Muscle layer of colon (tissue), 2 donors: ENCODE measurements around the gene FBXO11.

Experiments
- H3K27ac ChIP-seq: one replicate; pipeline ENCODE4 v1.7.0; 2013; ENCODE audit warnings: low read depth, mild to moderate bottlenecking, low read length, moderate library complexity
- H3K27me3 ChIP-seq, 2 donors: one replicate each; pipeline ENCODE4 v1.7.0; 2013; ENCODE audit warnings: low read length in 2 of 2, mild to moderate bottlenecking in 2 of 2; ENCODE audit not compliant: insufficient read depth in 2 of 2, control insufficient read depth in 1 of 2
- H3K36me3 ChIP-seq: one replicate; pipeline ENCODE4 v1.7.0; 2013; ENCODE audit warnings: mild to moderate bottlenecking, low read length; ENCODE audit not compliant: insufficient read depth
- H3K4me1 ChIP-seq: one replicate; pipeline ENCODE4 v1.7.0; 2013; ENCODE audit warnings: mild to moderate bottlenecking, low read length; ENCODE audit not compliant: insufficient read depth
- H3K4me3 ChIP-seq, 2 donors: one replicate each; pipeline ENCODE4 v1.7.0; 2013; ENCODE audit warnings: low read length in 2 of 2, low read depth in 1 of 2, mild to moderate bottlenecking in 1 of 2, moderate library complexity in 1 of 2
- H3K9ac ChIP-seq: one replicate; pipeline ENCODE4 v1.7.0; 2013; ENCODE audit warnings: low read length
- H3K9me3 ChIP-seq: one replicate; pipeline ENCODE4 v1.7.0; 2013; ENCODE audit warnings: mild to moderate bottlenecking, low read length
- donor health status: abdominal sarcoma.
- donor health status: Adenocarcinoma of cecum.

Gene FBXO11

DNA sequence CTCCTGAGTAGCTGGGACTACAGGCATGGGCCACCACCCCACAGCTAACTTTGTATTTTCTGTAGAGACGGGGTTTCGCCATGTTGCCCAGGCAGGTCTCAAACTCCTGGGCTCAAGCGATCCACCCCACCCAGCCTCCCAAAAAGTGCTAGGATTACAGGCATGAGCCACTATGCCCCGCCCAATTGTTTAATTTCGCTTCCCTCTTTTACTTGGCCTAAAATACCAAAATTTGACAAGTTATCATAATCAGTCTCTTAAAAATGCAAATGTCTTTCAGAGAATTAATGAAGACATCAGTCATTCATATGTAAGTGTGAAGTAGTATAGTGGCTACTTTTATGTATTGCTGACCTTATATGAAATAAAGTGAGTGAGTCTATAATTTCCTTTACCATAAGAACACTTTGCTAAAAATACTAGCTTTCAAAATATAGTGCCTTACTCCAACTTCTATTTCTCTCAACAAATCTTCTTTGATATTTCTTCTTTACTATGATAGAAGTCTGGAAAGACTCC, 9.8 kb downstream of the FBXO11 start:
- Histone ChIP-seq H3K27me3 (no peaks in the 10 kb centered on the region), H3K36me3 (no peaks in the 10 kb centered on the region), H3K4me3 (no peak overlapping the region), H3K27ac (no peak overlapping the region), H3K9me3 (no peaks in the 10 kb centered on the region), H3K4me1 (peaks cover 23% of the 10 kb centered on the region), H3K9ac (no peak overlapping the region)

DNA sequence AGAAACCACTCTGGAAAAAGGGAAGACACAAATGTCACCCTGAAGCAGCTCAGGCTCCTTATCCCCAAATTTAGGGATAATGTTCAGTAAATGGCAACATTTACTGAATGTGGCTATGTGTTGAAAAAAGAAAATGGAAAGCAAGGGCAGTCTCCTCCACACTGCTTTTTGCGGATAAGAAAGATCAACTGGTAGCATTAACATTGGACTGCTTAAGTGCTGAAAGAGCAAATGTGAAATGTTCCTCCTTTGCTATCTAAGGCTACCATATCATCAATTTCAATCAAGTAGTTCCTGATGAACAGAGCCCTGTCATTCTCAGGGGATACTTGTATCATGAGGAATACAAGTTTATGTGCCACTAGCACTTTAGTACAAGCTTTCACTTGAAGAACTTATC, 12.5 kb downstream of the FBXO11 start:
- no peaks in the 10 kb centered on the region for H3K9me3 ChIP-seq
- no peak overlapping the region for H3K9ac ChIP-seq
- no peaks in the 10 kb centered on the region for H3K27me3 ChIP-seq
- H3K27ac ChIP-seq = no peak overlapping the region
- no peak overlapping the region for H3K4me3 ChIP-seq
- H3K4me1 ChIP-seq = peaks cover 18% of the 10 kb centered on the region
- H3K36me3 ChIP-seq = no peaks in the 10 kb centered on the region

DNA sequence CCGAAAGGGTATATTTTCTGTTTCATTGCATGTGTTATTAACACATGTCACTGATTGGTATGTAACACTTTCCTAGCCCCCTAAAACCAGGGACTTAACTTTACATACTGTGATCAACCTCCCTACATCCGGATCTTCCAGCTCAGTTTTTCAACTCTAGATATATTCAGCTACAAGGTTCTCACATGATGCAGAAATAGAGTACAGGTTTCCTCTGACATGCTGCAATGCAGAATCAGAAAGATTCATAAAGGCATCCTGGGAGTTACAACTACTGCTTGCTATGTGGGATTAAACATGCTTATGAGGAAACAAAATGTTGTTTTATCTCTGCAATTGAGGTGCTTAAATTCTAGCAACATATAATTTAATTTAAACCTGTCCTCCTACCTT, 14.0 kb downstream of the FBXO11 start:
- Histone ChIP-seq H3K4me1 (peaks cover 26% of the 10 kb centered on the region), H3K4me3 (no peak overlapping the region), H3K9me3 (no peaks in the 10 kb centered on the region), H3K9ac (no peak overlapping the region), H3K27me3 (no peaks in the 10 kb centered on the region), H3K27ac (no peak overlapping the region), H3K36me3 (no peaks in the 10 kb centered on the region)

DNA sequence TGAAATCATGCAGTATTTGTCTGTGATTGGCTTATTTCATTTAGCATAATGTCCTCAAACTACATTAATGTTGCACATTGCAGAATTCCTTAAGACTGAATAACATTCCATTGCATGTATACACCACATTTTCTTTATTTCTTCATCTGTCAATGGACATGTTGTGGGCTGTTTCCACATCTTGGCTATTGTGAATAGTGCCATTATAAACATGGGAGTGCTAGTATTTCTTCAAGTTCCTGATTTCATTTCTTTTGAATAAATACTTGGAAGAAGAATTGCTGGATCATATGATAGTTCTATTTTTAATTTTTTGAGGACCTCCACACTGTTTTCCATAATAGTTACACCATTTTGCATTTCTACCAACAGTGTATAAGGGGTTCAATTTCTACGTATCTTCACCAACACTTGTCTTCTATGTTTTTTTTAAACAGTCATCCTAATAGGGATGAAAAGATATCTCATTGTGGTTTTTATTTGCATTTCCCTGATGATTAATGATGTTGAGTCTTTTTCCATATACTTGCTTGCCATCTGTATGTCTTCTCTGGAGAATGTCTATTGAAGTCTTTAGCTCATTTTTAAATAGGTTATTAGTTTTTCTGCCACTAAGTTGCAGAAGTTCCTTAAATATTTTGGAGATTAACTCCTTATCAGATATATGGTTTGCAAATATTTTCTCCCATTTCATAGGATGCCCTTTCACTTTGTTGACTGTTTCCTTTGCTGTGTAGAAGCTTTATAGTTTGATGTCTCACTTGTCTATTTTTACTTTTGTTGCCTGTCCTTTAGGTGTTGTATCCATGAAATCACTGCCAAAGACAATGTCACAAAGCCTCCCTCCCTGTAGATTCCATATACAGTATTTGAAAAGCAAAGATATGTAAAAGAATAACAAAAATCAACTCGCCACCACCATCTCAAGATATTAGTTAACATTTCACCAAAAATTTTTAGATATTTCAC, 14.6 kb downstream of the FBXO11 start:
- Histone ChIP-seq H3K4me3 (no peak overlapping the region), H3K9ac (no peak overlapping the region), H3K27me3 (no peaks in the 10 kb centered on the region), H3K4me1 (peaks cover 22% of the 10 kb centered on the region), H3K36me3 (no peaks in the 10 kb centered on the region), H3K9me3 (no peaks in the 10 kb centered on the region), H3K27ac (no peak overlapping the region)

DNA sequence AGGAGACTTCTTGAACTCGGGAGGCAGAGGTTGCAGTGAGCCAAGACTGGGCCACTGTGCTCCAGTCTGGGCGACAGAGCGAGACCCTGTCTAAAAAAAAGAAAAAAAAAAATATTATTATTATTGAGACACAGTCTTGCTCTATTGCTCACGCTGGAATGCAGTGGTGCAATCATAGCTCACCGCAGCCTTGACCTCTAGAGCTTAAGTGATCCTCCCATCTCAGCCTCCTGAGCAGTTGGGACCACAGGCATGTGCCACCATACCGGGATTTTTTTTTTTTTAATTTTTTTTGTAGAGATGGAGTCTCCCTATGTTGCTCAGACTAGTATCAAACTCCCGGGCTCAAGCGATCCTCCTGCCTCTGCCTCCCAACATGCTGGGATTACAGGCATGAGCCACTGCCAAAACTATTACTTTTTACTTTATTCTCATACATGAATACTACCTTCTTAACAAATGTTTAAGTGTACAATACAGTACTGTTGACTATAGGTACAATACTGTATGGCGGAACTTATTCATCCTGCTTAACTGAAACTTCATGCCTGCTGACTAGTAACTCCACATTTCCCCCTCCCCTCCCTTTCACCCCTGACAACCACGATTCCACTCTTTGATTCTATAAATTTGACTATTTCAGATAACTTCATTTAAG, 15.5 kb downstream of the FBXO11 start:
- no peak overlapping the region for H3K27ac ChIP-seq
- no peak overlapping the region for H3K4me3 ChIP-seq
- no peaks in the 10 kb centered on the region for H3K9me3 ChIP-seq
- no peaks in the 10 kb centered on the region for H3K36me3 ChIP-seq
- no peak overlapping the region for H3K9ac ChIP-seq
- no peaks in the 10 kb centered on the region for H3K27me3 ChIP-seq
- peaks cover 17% of the 10 kb centered on the region for H3K4me1 ChIP-seq

DNA sequence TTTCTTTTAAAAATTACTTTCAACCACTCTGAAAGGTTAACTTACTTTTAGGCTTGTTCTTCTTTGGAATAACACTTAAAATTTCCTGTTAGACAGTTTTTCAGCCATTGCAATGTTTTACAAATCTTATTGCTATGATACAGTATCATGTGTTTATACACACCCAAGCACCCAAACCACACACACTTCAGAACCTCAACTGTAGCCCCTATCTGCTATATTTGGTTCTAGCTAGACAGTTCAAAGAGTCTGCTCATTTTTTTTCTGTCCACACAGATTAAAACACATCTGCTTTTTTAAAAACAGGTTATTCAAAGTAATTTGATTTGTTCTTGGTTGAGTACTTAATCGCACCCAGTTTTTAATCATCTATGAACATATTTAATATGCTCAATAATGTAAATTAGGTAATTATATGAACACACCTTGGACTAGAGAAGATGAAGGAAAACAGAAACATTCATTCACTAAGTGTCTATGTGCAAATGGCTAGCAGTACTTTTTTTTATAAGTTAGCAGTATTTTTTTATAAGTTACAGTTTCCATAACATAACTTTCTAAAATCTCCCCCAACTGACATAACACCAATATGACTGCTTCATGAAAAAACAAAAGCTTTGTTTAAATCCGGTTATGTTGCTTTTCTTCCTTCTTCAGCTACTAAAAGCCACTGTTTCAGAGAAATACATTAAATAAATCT, 17.6 kb downstream of the FBXO11 start:
- H3K9ac ChIP-seq = no peak overlapping the region

DNA sequence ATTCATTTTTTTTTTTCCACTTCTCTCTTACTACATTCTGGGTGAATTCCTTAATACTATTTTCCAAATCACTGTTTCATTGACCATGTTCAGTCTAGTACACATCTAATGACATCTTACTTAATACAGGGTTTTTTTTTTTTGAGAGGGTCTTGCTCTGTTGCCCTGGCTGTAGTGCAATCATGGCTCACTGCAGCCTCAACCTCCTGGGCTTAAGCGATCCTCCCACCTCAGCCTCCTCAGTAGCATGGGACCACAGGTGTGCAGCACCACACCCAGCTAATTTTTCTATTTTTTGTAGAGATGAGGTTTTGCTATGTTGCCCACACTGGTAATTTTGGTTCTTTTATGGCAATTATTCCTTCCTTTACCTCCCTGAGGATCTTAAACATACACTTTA, 29.4 kb downstream of the FBXO11 start:
- no peaks in the 10 kb centered on the region for H3K27me3 ChIP-seq
- H3K27ac ChIP-seq = no peak overlapping the region
- no peak overlapping the region for H3K9ac ChIP-seq
- H3K4me3 ChIP-seq = no peak overlapping the region
- H3K9me3 ChIP-seq = no peaks in the 10 kb centered on the region
- peaks cover 9% of the 10 kb centered on the region for H3K36me3 ChIP-seq
- peaks cover 4% of the 10 kb centered on the region for H3K4me1 ChIP-seq

More for the DNA sequence above, 17.6 kb downstream of the FBXO11 start:
- no peaks in the 10 kb centered on the region for H3K36me3 ChIP-seq
- no peaks in the 10 kb centered on the region for H3K9me3 ChIP-seq
- H3K4me3 ChIP-seq = no peak overlapping the region
- no peak overlapping the region for H3K27ac ChIP-seq
- H3K4me1 ChIP-seq = peaks cover 14% of the 10 kb centered on the region
- no peaks in the 10 kb centered on the region for H3K27me3 ChIP-seq

DNA sequence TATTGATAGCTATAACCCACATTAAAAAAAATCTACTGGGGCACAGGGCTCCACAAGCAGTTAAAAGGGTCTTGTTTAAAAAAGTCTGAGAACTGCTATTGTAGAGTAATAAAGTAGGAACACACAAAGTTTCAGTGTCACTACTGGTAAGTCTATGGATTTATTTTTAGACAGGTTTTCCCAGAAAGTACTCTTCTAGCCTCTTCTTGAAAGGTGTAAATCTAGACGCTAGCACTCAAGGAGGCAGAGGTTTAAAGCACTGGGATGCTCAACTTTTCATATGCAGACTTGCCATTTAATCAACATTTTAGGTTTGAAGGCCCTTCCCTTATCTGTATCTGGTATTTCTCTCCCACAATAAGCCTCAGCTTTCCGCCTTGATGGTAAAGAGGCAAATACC, 33.4 kb downstream of the FBXO11 start:
- H3K9me3 ChIP-seq = no peaks in the 10 kb centered on the region
- H3K9ac ChIP-seq = no peak overlapping the region
- peaks cover 25% of the 10 kb centered on the region for H3K4me1 ChIP-seq
- H3K4me3 ChIP-seq = no peak overlapping the region
- no peak overlapping the region for H3K27ac ChIP-seq
- H3K36me3 ChIP-seq = peaks cover 9% of the 10 kb centered on the region
- no peaks in the 10 kb centered on the region for H3K27me3 ChIP-seq

DNA sequence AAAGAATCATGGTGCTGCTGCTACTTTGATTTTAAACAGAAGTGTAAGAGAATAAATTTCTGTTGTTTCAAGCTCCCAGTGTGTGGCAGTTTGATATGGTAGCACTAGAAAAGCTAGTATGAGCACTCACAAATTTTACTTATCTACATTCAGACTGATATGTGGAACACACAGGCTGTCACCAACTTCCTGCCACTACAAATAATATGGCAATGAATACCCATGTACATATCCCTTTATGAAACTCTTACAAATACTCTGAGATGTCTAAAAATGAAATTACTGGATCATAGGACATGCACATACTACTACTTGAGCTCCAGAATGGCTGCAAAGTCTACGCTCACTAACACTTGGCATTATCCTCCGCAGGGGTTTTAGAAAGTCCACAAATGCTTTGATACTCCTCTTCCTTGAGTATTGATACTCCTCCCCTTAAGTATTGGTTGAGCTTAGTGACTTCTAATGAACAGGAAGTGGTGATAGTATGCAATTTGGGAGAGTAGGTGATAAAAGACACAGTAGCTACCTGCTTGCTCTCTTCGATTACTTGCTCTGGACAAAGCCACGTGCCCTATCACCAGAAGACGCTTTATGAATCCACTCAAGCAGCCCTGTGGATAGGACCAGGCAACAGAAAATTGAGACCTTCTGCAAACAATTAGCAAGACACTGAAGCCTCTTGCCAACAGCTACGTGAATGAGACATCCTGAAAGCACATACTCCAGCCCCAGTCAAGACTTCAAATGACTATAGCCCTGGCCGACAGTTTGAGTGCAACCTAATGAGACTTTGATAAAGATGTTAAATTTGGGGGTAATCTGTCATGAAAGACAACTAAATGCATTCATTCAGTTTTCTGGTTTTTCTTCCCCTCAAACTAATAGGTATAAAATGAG, 35.4 kb downstream of the FBXO11 start:
- peaks cover 41% of the 10 kb centered on the region for H3K4me1 ChIP-seq

DNA sequence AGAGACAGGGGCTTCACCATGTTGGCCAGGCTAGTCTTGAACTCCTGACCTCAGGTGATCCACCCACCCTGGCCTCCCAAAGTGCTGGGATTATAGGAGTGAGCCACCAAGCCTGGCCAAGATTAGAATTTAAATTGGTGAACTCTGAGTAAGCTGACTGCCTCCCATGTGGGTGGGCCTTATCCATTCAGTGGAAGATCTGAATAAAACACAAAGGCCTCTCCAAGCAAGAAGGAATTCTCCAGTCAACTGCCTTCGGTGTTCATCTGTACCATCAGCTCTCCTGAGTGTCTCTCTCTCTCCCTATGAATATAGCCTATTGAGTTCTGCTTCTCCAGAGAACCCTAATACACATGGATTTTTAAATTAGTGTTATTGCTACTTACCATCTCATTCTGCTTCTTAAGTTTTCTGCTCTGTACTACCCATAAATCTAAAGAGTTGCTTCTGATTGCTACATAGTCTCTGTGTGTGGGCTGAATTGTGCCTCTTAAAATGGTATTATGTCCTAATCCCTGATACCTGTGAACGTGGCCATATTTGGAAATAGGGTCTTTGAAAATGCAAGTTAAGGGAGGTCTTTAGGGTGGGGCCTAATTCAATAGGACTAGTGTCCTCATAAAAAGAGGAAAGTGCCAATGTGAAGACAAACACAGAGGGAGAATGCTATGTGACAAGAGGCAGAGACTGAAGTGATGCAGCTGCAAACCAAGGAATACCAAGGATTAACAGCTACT, 36.3 kb downstream of the FBXO11 start:
- Histone ChIP-seq H3K9me3 (no peaks in the 10 kb centered on the region), H3K4me3 (no peak overlapping the region), H3K9ac (no peak overlapping the region), H3K4me1 (peaks cover 47% of the 10 kb centered on the region), H3K36me3 (peaks cover 9% of the 10 kb centered on the region), H3K27ac (no peak overlapping the region), H3K27me3 (no peaks in the 10 kb centered on the region)

More for the DNA sequence above, 35.4 kb downstream of the FBXO11 start:
- Histone ChIP-seq H3K27ac (no peak overlapping the region), H3K9me3 (no peaks in the 10 kb centered on the region), H3K27me3 (no peaks in the 10 kb centered on the region), H3K9ac (no peak overlapping the region), H3K4me3 (no peak overlapping the region), H3K36me3 (peaks cover 9% of the 10 kb centered on the region)
